ENCODE measurements around the gene ACSM2B.
"Not testable (repeated sequence)": the region's sequence is repeated elsewhere in the genome, so short reads cannot be mapped to it uniquely, and the experiment has no call there.

ACSM2B gene

DNA sequence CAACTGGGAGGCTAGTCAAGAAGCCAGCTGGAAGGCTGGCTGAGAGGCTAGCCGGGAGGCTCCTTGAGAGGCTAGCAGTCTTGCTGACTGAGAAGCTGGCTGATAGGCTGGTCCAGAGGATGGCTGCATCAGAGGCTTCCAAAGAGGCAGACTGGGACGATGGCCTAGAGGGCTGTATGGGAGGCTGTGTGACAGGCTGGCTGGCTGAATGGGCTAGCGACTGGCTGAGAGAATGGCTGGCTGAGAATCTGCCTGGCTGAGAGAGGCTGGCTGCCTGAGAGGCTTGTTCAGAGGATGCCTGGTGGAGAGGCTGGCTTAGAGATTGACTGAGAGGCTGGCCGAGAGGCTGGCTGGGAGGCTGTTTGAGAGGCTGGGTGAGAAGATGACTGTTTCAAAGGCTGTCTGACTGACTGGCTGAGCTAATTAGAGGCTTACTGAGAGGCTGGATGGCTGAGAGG, 34.8 kb upstream of the ACSM2B start:
- H3K4me3 ChIP-seq (ENCODE audit: low read length): no peak overlapping the region
- DNase-seq (ENCODE audit: low read depth): no peak
- TF ChIP-seq, protein P1, sequence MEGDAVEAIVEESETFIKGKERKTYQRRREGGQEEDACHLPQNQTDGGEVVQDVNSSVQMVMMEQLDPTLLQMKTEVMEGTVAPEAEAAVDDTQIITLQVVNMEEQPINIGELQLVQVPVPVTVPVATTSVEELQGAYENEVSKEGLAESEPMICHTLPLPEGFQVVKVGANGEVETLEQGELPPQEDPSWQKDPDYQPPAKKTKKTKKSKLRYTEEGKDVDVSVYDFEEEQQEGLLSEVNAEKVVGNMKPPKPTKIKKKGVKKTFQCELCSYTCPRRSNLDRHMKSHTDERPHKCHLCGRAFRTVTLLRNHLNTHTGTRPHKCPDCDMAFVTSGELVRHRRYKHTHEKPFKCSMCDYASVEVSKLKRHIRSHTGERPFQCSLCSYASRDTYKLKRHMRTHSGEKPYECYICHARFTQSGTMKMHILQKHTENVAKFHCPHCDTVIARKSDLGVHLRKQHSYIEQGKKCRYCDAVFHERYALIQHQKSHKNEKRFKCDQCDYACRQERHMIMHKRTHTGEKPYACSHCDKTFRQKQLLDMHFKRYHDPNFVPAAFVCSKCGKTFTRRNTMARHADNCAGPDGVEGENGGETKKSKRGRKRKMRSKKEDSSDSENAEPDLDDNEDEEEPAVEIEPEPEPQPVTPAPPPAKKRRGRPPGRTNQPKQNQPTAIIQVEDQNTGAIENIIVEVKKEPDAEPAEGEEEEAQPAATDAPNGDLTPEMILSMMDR (IDR thresholded peaks at IDR 0.05; ENCODE audit: insufficient read depth, low read depth, low read length, missing control alignments): no peak

DNA sequence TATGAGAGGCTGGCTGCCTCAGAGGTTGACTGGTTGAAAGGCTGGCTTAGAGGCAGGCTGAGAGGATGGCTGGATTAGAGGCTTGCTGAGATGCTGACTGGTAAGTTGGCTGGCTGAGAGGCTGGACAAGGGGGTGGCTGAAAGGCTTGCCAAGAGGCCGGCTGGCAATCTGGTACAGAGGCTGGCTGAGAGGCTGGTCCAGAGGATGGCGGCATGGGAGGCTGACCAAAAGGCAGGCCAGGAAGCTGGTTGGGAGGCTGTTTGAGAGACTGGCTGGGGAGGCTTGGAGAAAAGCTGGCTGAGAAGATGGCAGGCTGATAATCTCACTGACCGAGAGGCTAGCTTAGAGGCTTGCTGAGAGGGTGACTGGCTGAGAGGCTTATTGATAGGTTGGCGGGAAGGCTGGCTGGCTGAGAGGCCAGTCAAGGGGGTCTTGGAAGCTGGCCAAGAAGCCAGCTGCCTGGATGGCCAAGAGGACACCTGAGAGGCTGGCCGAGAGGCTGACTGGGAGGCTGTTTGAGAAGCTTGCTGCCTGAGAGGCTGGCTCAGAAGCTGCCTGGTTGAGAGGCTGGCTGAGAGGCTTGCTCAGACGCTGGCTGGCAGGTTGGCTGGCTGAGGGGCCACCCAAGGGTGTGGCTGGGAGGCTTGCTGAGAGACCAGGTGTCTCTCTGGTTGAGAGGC, 34.2 kb upstream of the ACSM2B start:
- no peak overlapping the region for H3K4me3 ChIP-seq (ENCODE audit: low read length)
- DNase-seq (ENCODE audit: low read depth): no peak
- TF ChIP-seq, protein P1 (IDR thresholded peaks at IDR 0.05; ENCODE audit: insufficient read depth, low read depth, low read length, missing control alignments): no peak

DNA sequence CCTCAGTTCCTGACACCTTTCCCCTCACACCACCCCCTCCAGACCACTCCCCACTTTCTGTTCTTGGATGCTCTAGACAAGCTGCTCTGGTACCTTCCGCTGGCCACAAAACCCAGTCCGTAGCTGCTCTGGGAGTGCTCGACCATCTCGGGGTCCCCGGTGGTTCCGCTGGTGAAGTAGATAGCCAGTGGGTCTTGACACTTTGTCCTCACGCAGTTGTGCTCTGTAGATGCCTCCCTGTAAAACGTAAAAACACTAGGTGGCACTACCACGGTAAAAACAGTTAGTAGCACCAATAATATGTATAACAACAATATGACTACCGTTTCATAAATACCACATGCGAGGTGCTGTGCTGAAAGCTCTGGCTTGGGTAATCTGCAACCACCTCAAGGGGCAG, 26.0 kb upstream of the ACSM2B start:
- not testable (repeated sequence) for H3K4me3 ChIP-seq (ENCODE audit: low read length)
- DNase-seq (ENCODE audit: low read depth): peak; percentile 6

DNA sequence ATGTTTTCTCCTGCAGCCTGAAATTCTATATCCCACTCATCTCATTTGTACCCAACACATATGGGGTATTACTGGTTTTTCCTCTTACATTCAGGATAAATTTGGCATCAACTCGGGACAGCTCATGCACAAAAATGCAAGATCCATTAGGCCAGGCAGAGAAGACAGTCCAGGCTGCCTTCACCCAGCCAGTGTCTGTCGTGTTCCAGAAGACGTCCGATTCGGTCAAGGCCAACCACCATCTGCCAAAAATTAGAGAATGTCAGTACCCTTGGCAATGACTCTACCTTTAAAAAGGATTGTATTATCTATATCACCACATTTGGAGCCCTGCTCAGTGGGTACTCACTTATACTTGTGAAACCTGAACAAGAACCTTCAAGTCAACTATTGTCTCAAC, 23.3 kb upstream of the ACSM2B start:
- not testable (repeated sequence) for DNase-seq (ENCODE audit: low read depth); H3K4me3 ChIP-seq (ENCODE audit: low read length)

DNA sequence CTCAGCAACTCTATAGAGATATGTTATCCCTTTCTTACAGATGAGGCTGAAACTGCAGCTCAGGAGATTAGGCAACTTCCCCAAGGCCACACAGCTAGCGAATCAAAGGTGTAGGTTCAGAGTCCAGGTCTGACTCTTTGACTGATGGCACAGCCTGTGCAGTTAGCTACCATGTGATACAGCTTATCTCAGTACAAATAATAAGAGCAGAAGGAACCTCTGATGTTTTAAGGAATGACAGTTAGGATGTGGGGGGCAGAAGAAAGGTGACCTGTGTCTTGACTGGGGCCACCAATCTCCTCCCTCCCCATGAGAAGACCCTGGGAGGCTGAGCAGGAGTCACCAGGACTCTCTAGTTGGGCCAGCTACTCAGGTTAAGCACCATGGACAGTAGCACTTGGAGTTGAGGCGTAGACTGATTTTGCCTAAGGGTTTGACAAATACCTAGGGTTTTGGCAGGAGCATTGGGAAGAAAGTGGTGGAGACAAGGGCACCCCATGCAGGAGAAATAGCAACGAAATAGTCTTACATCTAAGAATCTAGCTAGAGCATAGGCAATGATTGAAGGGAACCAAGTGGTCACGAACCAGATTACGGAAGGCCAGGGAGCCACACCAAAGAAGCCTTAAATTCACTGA, 22.8 kb upstream of the ACSM2B start:
- DNase-seq (ENCODE audit: low read depth): no peak
- TF ChIP-seq, protein P1 (IDR thresholded peaks at IDR 0.05; ENCODE audit: insufficient read depth, low read depth, low read length, missing control alignments): no peak

DNA sequence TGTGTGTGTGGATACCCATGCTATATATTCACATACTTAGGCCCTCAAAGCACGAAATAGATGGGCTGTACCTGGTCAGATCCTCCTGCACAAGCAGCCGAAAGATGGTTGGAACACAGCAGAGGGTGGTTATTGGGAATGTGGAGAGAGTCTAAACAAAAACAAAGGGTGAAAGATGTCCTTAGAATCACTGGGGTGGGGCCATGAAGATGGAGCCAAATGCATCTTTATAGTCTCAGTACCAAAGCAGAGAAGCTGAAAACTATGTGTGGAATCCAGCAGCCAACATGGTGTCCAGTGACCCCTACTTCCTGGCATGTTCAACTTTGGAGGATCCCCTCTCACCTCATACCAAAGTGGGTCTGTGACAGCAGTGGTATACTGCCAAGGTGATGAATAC, 19.5 kb upstream of the ACSM2B start:
- H3K4me3 ChIP-seq (ENCODE audit: low read length); DNase-seq (ENCODE audit: low read depth): not testable (repeated sequence)

More for the DNA sequence above, 22.8 kb upstream of the ACSM2B start:
- H3K4me3 ChIP-seq (ENCODE audit: low read length): no peak overlapping the region

DNA sequence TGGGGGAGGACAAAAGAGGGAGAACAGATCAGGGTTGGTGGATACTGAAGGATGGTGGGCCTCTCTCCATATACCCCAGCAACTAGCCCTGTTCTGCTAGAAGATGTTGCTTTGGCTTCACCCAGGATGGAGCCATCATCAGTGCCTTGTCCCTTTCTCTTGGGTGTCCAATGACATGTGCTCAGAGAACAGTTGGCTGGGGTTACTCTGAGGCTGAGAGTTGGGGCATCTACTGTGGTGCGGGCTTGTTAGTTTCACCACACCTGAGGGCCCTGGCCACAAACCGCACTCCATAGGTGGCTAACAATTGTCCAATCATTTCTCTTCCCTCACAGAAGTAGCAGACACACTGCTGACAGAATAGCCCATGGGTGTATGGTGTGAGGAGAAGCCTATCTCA, 18.9 kb upstream of the ACSM2B start:
- DNase-seq (ENCODE audit: low read depth); H3K4me3 ChIP-seq (ENCODE audit: low read length): not testable (repeated sequence)

DNA sequence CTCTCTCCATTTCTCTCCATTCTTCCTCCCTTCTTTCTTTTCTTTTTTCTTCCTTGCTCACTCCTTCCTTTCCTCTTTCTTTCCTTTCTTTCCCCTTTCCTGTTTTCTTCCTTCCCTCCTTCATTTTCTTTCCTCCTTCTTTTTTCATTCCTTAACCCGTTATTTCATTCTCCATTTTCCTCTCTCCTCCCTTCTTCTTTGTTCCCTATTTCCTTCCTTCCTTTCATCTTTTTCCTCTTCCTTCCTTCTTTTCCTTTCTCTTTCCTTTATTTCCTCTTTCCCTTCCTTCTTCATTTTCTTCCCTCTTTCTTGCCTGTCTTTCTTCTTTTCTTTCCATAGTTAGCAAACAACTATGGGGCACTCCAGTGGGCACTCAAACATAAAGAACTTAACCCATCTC, 16.6 kb upstream of the ACSM2B start:
- not testable (repeated sequence) for H3K4me3 ChIP-seq (ENCODE audit: low read length); DNase-seq (ENCODE audit: low read depth)

DNA sequence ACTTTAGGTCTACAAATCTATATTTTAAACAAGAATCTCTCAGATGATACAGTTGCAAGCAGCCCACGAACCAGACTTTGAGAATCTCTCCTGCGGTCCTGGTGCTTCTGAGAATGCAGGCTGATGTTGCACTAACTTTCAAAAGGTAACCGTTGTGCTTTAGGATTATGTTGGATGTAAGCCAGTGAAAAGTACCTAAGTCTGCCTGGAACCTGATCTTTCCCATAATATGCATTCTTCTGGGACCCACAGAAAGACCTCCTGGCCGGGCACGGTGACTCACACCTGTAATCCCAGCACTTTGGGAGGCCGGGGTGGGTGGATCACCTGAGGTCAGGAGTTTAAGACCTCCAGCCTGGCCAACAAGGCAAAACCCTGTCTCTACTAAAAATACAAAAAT, 13.3 kb upstream of the ACSM2B start:
- not testable (repeated sequence) for DNase-seq (ENCODE audit: low read depth); H3K4me3 ChIP-seq (ENCODE audit: low read length)

DNA sequence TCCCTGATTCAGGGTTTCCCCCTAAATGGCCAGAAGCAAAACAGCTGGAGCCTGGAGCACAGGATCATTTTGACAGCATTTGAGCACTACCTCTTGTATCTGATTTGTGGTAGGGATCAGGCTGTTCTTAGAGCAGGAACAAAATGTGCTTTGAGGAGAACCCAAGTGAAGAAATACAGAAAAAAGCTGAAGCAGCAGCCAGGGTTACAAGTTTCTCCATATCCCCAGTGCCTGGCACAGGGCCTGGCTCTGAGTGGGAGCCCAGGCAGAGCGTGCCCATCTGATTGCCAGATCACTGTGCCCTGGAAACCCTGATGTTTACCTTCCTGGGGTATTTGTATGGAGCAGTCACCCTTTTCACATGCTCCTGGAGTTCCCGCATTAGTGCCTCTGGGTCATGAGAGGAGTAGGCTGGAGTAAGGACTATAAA, 11.5 kb upstream of the ACSM2B start:
- DNase-seq (ENCODE audit: low read depth); H3K4me3 ChIP-seq (ENCODE audit: low read length): not testable (repeated sequence)

DNA sequence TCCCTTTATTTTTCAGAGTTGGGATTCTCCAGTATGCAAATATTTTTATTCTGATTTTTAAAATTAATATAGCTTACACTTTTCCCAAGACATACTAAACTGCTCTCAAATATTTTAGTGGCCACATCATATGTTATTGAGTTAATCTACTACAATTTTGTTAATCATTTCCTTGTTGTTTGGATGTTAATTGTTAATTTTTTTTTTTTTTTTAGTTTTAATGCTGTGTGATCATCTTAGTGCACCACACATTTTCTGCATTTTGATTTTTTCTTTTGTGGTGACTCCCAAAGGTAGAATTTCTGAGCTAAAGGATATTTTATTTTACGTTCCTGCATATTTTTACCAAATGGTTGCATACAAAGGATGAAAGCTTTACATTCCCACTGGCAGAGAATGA, 10.5 kb upstream of the ACSM2B start:
- not testable (repeated sequence) for H3K4me3 ChIP-seq (ENCODE audit: low read length); DNase-seq (ENCODE audit: low read depth)

DNA sequence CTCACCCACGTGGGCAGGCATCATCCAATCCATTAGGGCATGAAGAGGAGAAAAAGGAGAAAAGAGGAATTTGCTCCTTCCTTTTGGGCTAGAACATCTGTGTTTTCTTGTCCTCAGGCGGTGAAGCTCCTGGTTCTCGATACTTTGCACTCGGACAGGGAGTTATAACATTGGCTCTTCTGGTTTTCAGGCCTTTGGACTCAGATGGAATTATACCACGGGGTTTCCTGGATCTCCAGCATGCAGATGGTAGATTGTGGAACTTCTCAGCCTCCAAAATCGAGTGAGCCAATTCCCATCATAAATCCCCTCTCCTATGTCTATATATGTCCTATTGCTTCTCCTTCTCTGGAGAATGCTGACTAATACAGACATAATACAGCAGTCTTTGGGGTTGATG, 9.9 kb upstream of the ACSM2B start:
- H3K4me3 ChIP-seq (ENCODE audit: low read length); DNase-seq (ENCODE audit: low read depth): not testable (repeated sequence)

DNA sequence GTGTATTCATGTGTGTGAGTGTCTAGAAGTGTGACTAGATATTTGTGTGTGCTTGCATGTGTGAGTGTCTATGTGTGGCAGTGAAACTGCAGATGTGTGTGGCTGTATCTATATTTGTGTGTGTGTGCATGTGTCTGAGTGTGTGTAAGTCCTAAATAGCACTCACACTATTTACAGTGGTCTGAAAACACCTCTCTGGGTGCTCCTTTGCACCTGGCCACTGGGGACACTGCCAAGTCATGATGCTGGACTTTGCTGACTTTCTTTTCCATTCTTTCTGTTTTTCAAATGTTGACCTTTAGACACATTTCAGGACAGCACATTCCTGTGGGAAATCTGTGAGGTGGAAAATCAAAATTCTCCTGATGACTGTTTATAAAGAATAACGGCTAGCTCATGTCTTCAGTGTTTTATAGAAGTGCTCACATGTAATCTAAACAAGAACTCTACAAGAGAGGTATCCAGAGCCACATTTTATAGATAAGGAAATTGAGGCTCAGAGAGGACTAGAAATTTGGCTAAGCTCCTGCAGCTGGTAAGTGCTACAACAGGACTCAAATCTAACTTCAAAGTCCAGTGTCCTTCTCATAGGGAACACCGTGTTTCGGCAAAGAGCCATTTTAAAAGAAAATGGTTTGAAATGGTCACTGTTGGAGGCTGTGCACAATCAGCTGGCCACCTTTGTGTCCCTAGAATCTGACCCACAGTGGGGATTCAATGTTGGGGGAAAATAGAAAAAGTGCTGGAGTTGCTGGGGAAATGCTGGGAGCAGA, 4.5 kb upstream of the ACSM2B start:
- DNase-seq (ENCODE audit: low read depth); H3K4me3 ChIP-seq (ENCODE audit: low read length): not testable (repeated sequence)

DNA sequence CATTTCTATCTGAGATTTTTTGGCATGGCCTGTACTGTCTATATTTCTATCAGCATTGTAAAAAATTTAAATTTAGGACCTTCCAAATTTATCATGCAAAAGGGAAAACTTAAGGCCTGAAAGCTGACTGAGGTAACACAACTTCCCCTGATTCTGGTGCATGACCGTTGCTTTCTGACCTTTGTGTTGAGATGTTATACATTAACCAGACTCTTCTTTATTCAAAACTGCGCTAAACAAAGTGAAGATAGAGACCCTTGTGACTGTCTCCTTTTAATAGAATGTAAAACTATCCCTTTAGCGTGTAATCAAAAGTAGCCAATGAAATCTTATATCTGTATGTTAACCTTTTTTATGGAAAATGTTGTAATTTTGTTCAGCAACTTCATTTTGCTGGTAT, 1.9 kb upstream of the ACSM2B start:
- H3K4me3 ChIP-seq (ENCODE audit: low read length); DNase-seq (ENCODE audit: low read depth): not testable (repeated sequence)

DNA sequence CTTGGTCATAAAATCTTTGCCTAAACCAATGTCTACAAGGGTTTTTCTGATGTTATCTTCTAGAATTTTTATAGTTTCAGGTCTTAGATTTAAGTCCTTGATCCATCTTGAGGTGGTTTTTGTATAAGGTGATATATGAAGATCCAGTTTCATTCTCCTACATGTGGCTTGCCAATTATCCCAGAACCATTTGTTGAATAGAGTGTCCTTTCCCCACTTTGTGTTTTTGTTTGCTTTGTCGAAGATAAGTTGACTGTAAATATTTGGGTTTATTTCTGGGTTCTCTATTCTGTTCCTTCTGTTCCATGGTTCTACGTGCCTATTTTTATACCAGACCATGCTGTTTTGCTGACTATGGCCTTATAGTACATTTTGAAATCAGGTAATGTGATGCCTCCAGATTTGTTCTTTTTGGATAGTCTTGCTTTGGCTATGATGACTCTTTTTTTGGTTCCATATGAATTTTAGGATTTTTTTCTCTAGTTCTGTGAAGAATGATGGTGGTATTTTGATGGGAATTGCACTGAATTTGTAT, 7.0 kb downstream of the ACSM2B start:
- DNase-seq (ENCODE audit: low read depth); H3K4me3 ChIP-seq (ENCODE audit: low read length): not testable (repeated sequence)

Data from epithelial cell of esophagus (primary cell).